LNCaP clone FGC (cell line): Measurements from ENCODE around the gene PLEKHD1.
A peak's percentile ranks its signal among the peaks of the same experiment; 100 is the strongest.
"Not testable (repeated sequence)": the region's sequence is repeated elsewhere in the genome, so short reads cannot be mapped to it uniquely, and the experiment has no call there.

Source experiments
- DNase-seq: peaks from one replicate; pipeline ENCODE4 v3.0.0-alpha.2; 2011; ENCODE audit warnings: low read depth
- H3K4me3 ChIP-seq: 2 replicates; pipeline ENCODE4 v1.5.1; 2011; ENCODE audit warnings: mild to moderate bottlenecking, low read depth, low read length, control low read depth
- TF ChIP-seq, protein P1 (sequence below): IDR thresholded peaks from 2 replicates; pipeline ENCODE4 v1.5.1; 2012; ENCODE audit warnings: mild to moderate bottlenecking; ENCODE audit not compliant: control insufficient read depth, insufficient read depth; ENCODE audit errors: extremely low read depth

PLEKHD1 gene

GRCh38 chr14:69471916-69472315, 12.6 kb upstream of the PLEKHD1 start:
- no peak for DNase-seq
- no peak overlapping the region for H3K4me3 ChIP-seq
- TF ChIP-seq, protein P1, sequence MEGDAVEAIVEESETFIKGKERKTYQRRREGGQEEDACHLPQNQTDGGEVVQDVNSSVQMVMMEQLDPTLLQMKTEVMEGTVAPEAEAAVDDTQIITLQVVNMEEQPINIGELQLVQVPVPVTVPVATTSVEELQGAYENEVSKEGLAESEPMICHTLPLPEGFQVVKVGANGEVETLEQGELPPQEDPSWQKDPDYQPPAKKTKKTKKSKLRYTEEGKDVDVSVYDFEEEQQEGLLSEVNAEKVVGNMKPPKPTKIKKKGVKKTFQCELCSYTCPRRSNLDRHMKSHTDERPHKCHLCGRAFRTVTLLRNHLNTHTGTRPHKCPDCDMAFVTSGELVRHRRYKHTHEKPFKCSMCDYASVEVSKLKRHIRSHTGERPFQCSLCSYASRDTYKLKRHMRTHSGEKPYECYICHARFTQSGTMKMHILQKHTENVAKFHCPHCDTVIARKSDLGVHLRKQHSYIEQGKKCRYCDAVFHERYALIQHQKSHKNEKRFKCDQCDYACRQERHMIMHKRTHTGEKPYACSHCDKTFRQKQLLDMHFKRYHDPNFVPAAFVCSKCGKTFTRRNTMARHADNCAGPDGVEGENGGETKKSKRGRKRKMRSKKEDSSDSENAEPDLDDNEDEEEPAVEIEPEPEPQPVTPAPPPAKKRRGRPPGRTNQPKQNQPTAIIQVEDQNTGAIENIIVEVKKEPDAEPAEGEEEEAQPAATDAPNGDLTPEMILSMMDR, result no peak

DNA sequence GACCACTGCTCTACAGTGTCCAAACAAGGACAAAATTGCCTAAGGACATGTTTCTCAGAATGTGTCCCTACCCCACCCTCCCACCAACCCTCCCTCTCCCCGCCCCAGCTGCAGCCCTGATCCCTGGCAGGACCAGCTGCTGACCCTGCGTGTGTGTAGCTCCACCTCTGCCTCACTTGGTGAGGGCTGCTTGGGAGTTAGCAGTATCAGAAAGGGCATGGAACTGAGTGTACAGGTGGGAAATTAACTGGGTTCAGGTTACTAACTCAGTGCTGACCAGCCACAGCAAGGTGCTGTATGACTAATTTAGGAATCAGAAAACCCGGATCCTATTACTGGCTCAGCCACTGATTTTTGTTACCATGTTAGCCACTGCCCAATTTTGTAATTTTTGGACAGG, 11.3 kb upstream of the PLEKHD1 start:
- no peak overlapping the region for H3K4me3 ChIP-seq
- DNase-seq, result no peak

GRCh38 chr14:69473946-69474345, 10.6 kb upstream of the PLEKHD1 start:
- no peak overlapping the region for H3K4me3 ChIP-seq
- DNase-seq, result no peak
- TF ChIP-seq, protein P1, result no peak

More for the DNA sequence above, 11.3 kb upstream of the PLEKHD1 start:
- TF ChIP-seq, protein P1, result no peak

- DNase-seq, result no peak
- TF ChIP-seq, protein P1, result peak; percentile 62
- H3K4me3 ChIP-seq, result no peak overlapping the region
These were observed 9.2 kb upstream of the PLEKHD1 start for GRCh38 chr14:69475194-69475818.

GRCh38 chr14:69476824-69477450, 7.6 kb upstream of the PLEKHD1 start:
- H3K4me3 ChIP-seq, DNase-seq: not testable (repeated sequence)
- TF ChIP-seq, protein P1, result peak; percentile 55

GRCh38 chr14:69478055-69478454, 6.5 kb upstream of the PLEKHD1 start:
- H3K4me3 ChIP-seq, DNase-seq: not testable (repeated sequence)

DNA sequence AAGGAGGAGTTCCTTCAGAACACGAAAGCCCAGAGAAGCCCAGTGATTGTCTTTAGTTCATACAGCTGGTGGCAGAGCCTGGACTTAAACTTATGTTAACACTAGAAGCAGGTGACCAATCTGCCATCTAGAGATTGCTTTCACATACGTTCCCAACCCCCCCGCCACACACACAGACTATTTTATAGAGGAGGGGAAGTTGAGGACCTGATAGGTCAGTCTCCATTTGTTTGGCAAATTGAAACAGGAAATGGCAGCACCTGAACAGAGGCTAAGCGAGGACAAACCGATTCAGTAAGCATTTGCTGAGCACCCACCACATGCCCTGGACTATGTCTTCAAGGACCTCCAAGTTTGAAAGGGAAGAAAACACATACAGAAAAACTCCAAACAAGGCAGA, 4.8 kb upstream of the PLEKHD1 start:
- no peak overlapping the region for H3K4me3 ChIP-seq
- TF ChIP-seq, protein P1, result no peak
- no peak for DNase-seq
